CD4-positive, alpha-beta memory T cell (primary cell): ENCODE measurements around the gene SERGEF. TPM values are rescaled to one million over a fixed set of nuclear protein-coding genes. Genes with fewer than 3 reads are reported as not detected.

Experiments used
- CTCF ChIA-PET: fragments of 350-600 bp; sonication (Branson Sonifier 250); formaldehyde crosslinking; loops from one replicate; lab custom pipeline; 2021; ENCODE audit warnings: inconsistent platforms; ENCODE audit not compliant: partially characterized antibody; lab: Charles Lee
- POLR2A ChIA-PET: fragments of 350-600 bp; sonication (Branson Sonifier 250); formaldehyde crosslinking; loops from one replicate; lab custom pipeline; 2021; ENCODE audit not compliant: partially characterized antibody; lab: Charles Lee
- DNase-seq, 5 donors: peaks; one replicate each; pipeline versions ENCODE4 v3.0.0 to v3.0.0-alpha.2; 2020 to 2022; ENCODE audit warnings: mixed read lengths in 1 of 5
- H3K27ac ChIP-seq: one replicate; pipeline ENCODE4 v1.7.0; 2013; ENCODE audit warnings: low read depth, low read length
- H3K27me3 ChIP-seq: 2 replicates; pipeline ENCODE4 v1.7.0; 2013; ENCODE audit warnings: mild to moderate bottlenecking, low read length, moderate library complexity; ENCODE audit not compliant: insufficient read depth
- H3K36me3 ChIP-seq: 2 replicates; pipeline ENCODE4 v1.7.0; 2013; ENCODE audit warnings: mild to moderate bottlenecking, low read length, moderate library complexity; ENCODE audit not compliant: insufficient read depth
- H3K4me1 ChIP-seq: 2 replicates; pipeline ENCODE4 v1.7.0; 2013; ENCODE audit warnings: mild to moderate bottlenecking, low read length, moderate library complexity; ENCODE audit not compliant: insufficient read depth
- H3K4me3 ChIP-seq, 2 donors: one replicate each; pipeline ENCODE4 v1.7.0; 2013; ENCODE audit warnings: low read length in 2 of 2, mild to moderate bottlenecking in 1 of 2
- H3K9me3 ChIP-seq, 2 donors: one replicate each; pipeline ENCODE4 v1.7.0; 2013; ENCODE audit warnings: low read length in 2 of 2, control low read depth in 1 of 2; ENCODE audit not compliant: control insufficient read depth in 1 of 2
- H3K27ac Mint-ChIP-seq, 7 donors: one replicate each; pipeline ENCODE4 v1.8.0; 2020 to 2021; ENCODE audit warnings: mixed read lengths in 7 of 7, mild to moderate bottlenecking in 6 of 7, inconsistent platforms in 3 of 7, moderate library complexity in 3 of 7
- H3K27me3 Mint-ChIP-seq, 2 donors: one replicate each; pipeline ENCODE4 v1.8.0; 2020 to 2021; ENCODE audit warnings: mixed read lengths in 2 of 2
- H3K36me3 Mint-ChIP-seq, 2 donors: one replicate each; pipeline ENCODE4 v1.8.0; 2020 to 2021; ENCODE audit warnings: mixed read lengths in 2 of 2, inconsistent platforms in 1 of 2, mild to moderate bottlenecking in 1 of 2
- H3K4me1 Mint-ChIP-seq, 4 donors: one replicate each; pipeline ENCODE4 v1.8.0; 2020 to 2021; ENCODE audit warnings: mixed read lengths in 4 of 4, mild to moderate bottlenecking in 1 of 4
- H3K4me3 Mint-ChIP-seq, 8 donors: one replicate each; pipeline ENCODE4 v1.8.0; 2020 to 2021; ENCODE audit warnings: mixed read lengths in 8 of 8, mild to moderate bottlenecking in 7 of 8, moderate library complexity in 6 of 8, inconsistent platforms in 3 of 8
- H3K9me3 Mint-ChIP-seq, 8 donors: one replicate each; pipeline ENCODE4 v1.8.0; 2020 to 2021; ENCODE audit warnings: mixed read lengths in 8 of 8, mild to moderate bottlenecking in 5 of 8, inconsistent platforms in 3 of 8, moderate library complexity in 1 of 8
- intact Hi-C: fragments of 100-400 bp; cut with micrococcal nuclease; formaldehyde crosslinking; loops from one replicate; pipeline ENCODE4 v1.15.1; 2023
- polyA plus RNA-seq, 2 donors: library from polyadenylated mRNA; unstranded; fragments of 300-500 nt; fragmentation: Illumina TruSeq; gene quantifications; one replicate each; pipeline ENCODE4 v1.2.3, GENCODE V29; 2021
- total RNA-seq, 2 experiments: library from RNA; stranded (reverse); gene quantifications; one replicate each; pipeline ENCODE4 v1.2.3, GENCODE V29; 2021

SERGEF gene
- total and polyA plus RNA-seq, 4 experiments from 2014 or later: 46.2 to 82.7 (median 63.7) TPM

GRCh38 chr11:17883946-17884345 lies 128.9 kb downstream of the SERGEF start:
- intact Hi-C loops: no loop called here
- Histone ChIP-seq H3K9me3 (no peaks in the 10 kb centered on the region), H3K27ac (no peak overlapping the region), H3K36me3 (no peaks in the 10 kb centered on the region), H3K4me1 (no peaks in the 10 kb centered on the region), H3K4me3 (no peak overlapping the region), H3K27me3 (no peaks in the 10 kb centered on the region)
- Mint-ChIP-seq H3K4me3 (no peak overlapping the region), H3K9me3 (no peaks in the 10 kb centered on the region), H3K36me3 (peaks cover 7 to 14% of the 10 kb centered on the region in 2 donors), H3K4me1 (peaks cover 0 to 2% (median under 1%) of the 10 kb centered on the region in 4 donors), H3K27me3 (no peaks in the 10 kb centered on the region), H3K27ac (peak overlapping the region in 1 of 7 donors; percentile 38)
- DNase-seq: no peak
- POLR2A ChIA-PET: no interaction called here
- CTCF ChIA-PET: no interaction called here

GRCh38 chr11:17883057-17883456 lies 129.8 kb downstream of the SERGEF start:
- ChIA-PET POLR2A (no interaction called here), CTCF (no interaction called here)
- H3K36me3 Mint-ChIP-seq: peaks cover 11 to 18% of the 10 kb centered on the region in 2 donors
- no peak overlapping the region for H3K27ac Mint-ChIP-seq
- no peaks in the 10 kb centered on the region for H3K9me3 ChIP-seq
- no peak overlapping the region for H3K4me3 ChIP-seq
- peaks cover 0 to 2% (median under 1%) of the 10 kb centered on the region in 4 donors for H3K4me1 Mint-ChIP-seq
- H3K27me3 ChIP-seq: no peaks in the 10 kb centered on the region
- no peaks in the 10 kb centered on the region for H3K36me3 ChIP-seq
- no peak overlapping the region for H3K27ac ChIP-seq
- no peaks in the 10 kb centered on the region for H3K27me3 Mint-ChIP-seq
- intact Hi-C loops: no loop called here
- no peaks in the 10 kb centered on the region for H3K9me3 Mint-ChIP-seq
- DNase-seq: no peak
- H3K4me3 Mint-ChIP-seq: no peak overlapping the region
- no peaks in the 10 kb centered on the region for H3K4me1 ChIP-seq

GRCh38 chr11:17878743-17879142 lies 134.1 kb downstream of the SERGEF start:
- Mint-ChIP-seq H3K27me3 (no peaks in the 10 kb centered on the region), H3K9me3 (peaks cover 0 to 3% (median 0%) of the 10 kb centered on the region in 8 donors), H3K27ac (no peak overlapping the region), H3K4me1 (peaks cover 0 to 2% (median 0%) of the 10 kb centered on the region in 4 donors), H3K4me3 (no peak overlapping the region), H3K36me3 (peaks cover 33 to 40% of the 10 kb centered on the region in 2 donors)
- H3K27me3 ChIP-seq: no peaks in the 10 kb centered on the region
- no peak for DNase-seq
- ChIA-PET POLR2A (no interaction called here), CTCF (interaction anchor here (2.4 kb wide), 1 partner anchor 14 kb away, joined by 8 read pairs; no protein-coding TSS in a partner anchor)
- no peaks in the 10 kb centered on the region for H3K36me3 ChIP-seq
- no peaks in the 10 kb centered on the region for H3K9me3 ChIP-seq
- no peaks in the 10 kb centered on the region for H3K4me1 ChIP-seq
- no peak overlapping the region for H3K4me3 ChIP-seq
- intact Hi-C loops: no loop called here
- no peak overlapping the region for H3K27ac ChIP-seq

GRCh38 chr11:17877886-17878285 lies 135.0 kb downstream of the SERGEF start:
- H3K4me3 Mint-ChIP-seq: no peak overlapping the region
- H3K4me3 ChIP-seq: no peak overlapping the region
- intact Hi-C loops: no loop called here
- H3K27me3 Mint-ChIP-seq: no peaks in the 10 kb centered on the region
- H3K9me3 ChIP-seq: no peaks in the 10 kb centered on the region
- ChIA-PET CTCF (no interaction called here), POLR2A (no interaction called here)
- H3K27ac Mint-ChIP-seq: no peak overlapping the region
- no peak for DNase-seq
- peaks cover 0 to 2% (median 0%) of the 10 kb centered on the region in 4 donors for H3K4me1 Mint-ChIP-seq
- peaks cover 42 to 44% of the 10 kb centered on the region in 2 donors for H3K36me3 Mint-ChIP-seq
- no peaks in the 10 kb centered on the region for H3K4me1 ChIP-seq
- H3K27ac ChIP-seq: no peak overlapping the region
- H3K9me3 Mint-ChIP-seq: peaks cover 0 to 3% (median 0%) of the 10 kb centered on the region in 8 donors
- no peaks in the 10 kb centered on the region for H3K27me3 ChIP-seq
- H3K36me3 ChIP-seq: no peaks in the 10 kb centered on the region

- CTCF ChIA-PET: interaction anchor here (1.1 kb wide), 1 partner anchor 12 kb away, joined by 9 read pairs; no protein-coding TSS in a partner anchor
- H3K9me3 ChIP-seq: no peaks in the 10 kb centered on the region
- Mint-ChIP-seq H3K27me3 (no peaks in the 10 kb centered on the region), H3K27ac (no peak overlapping the region), H3K36me3 (peaks cover 48 to 52% of the 10 kb centered on the region in 2 donors), H3K4me1 (peaks cover 0 to 2% (median 0%) of the 10 kb centered on the region in 4 donors), H3K9me3 (peaks cover 0 to 3% (median 0%) of the 10 kb centered on the region in 8 donors), H3K4me3 (no peak overlapping the region)
- no peaks in the 10 kb centered on the region for H3K4me1 ChIP-seq
- intact Hi-C loops: no loop called here
- no peak for DNase-seq
- H3K27ac ChIP-seq: no peak overlapping the region
- H3K4me3 ChIP-seq: no peak overlapping the region
- H3K27me3 ChIP-seq: no peaks in the 10 kb centered on the region
- POLR2A ChIA-PET: no interaction called here
- H3K36me3 ChIP-seq: no peaks in the 10 kb centered on the region
Observed at GRCh38 chr11:17876827-17877226, 136.0 kb downstream of the SERGEF start.

- Histone ChIP-seq H3K27ac (no peak overlapping the region), H3K36me3 (no peaks in the 10 kb centered on the region), H3K27me3 (no peaks in the 10 kb centered on the region), H3K4me1 (no peaks in the 10 kb centered on the region), H3K4me3 (no peak overlapping the region), H3K9me3 (no peaks in the 10 kb centered on the region)
- H3K9me3 Mint-ChIP-seq: peaks cover 0 to 3% (median 0%) of the 10 kb centered on the region in 8 donors
- no peak overlapping the region for H3K4me3 Mint-ChIP-seq
- POLR2A ChIA-PET: no interaction called here
- no peaks in the 10 kb centered on the region for H3K27me3 Mint-ChIP-seq
- no peak for DNase-seq
- intact Hi-C loops: no loop called here
- H3K27ac Mint-ChIP-seq: peak overlapping the region in 1 of 7 donors; percentile 6
- H3K4me1 Mint-ChIP-seq: no peaks in the 10 kb centered on the region
- CTCF ChIA-PET: no interaction called here
- H3K36me3 Mint-ChIP-seq: peaks cover 54 to 60% of the 10 kb centered on the region in 2 donors
Observed at GRCh38 chr11:17875891-17876290, 137.0 kb downstream of the SERGEF start.

- Mint-ChIP-seq H3K4me3 (no peak overlapping the region), H3K9me3 (peaks cover 0 to 16% (median 3%) of the 10 kb centered on the region in 8 donors), H3K27ac (no peak overlapping the region), H3K36me3 (peaks cover 66 to 74% of the 10 kb centered on the region in 2 donors), H3K4me1 (no peaks in the 10 kb centered on the region), H3K27me3 (no peaks in the 10 kb centered on the region)
- H3K36me3 ChIP-seq: no peaks in the 10 kb centered on the region
- ChIA-PET POLR2A (no interaction called here), CTCF (interaction anchor here (2.9 kb wide), 1 partner anchor 9 kb away, joined by 17 read pairs; no protein-coding TSS in a partner anchor)
- no peaks in the 10 kb centered on the region for H3K27me3 ChIP-seq
- H3K4me1 ChIP-seq: no peaks in the 10 kb centered on the region
- no peaks in the 10 kb centered on the region for H3K9me3 ChIP-seq
- DNase-seq: no peak
- H3K4me3 ChIP-seq: no peak overlapping the region
- H3K27ac ChIP-seq: no peak overlapping the region
- intact Hi-C loops: no loop called here
Observed at GRCh38 chr11:17873586-17873985, 139.3 kb downstream of the SERGEF start.
